Measurements from ENCODE around the gene PER3. TPM values are rescaled to one million over a fixed set of nuclear protein-coding genes. Genes with fewer than 3 reads are reported as not detected.

PER3 gene
- total RNA-seq, 1 experiment from 2014 or later: 13.2 TPM

GRCh38 chr1:7857985-7858384, 73.9 kb downstream of the PER3 start:
- no peak for DNase-seq (ENCODE audit: low read depth in 1 of 2, low spot score in 2 of 2)
- H3K9me3 ChIP-seq (replicated peaks): no peaks in the 10 kb centered on the region
- no peak overlapping the region for H3K4me3 ChIP-seq
- H3K27ac ChIP-seq: no peak overlapping the region
- H3K36me3 ChIP-seq: no peaks in the 10 kb centered on the region
- H3K27me3 ChIP-seq (replicated peaks): no peaks in the 10 kb centered on the region
- no peaks in the 10 kb centered on the region; the same call in 1 of the 2 replicates for H3K4me1 ChIP-seq (replicated peaks)

DNA sequence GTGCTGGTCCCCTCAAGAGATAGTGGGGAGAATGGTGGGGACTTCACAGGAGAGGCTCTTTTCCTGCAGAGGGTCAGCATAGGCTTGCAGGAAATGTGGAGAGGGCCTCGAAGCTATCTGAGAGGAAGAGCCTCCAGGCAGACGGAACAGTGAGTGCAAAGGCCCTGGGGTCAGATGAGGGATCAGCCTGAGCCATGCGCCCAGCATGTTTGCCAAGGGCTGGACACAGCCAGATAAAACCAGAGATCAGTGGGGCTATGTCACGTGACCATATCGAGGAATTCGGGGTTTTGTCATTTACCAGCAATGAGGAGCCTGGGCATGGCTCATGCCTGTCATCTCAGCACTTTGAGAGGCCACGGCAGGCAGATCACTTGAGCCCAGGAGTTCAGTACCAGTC, 75.3 kb downstream of the PER3 start:
- no peak for DNase-seq (ENCODE audit: low read depth in 1 of 2, low spot score in 2 of 2)
- no peaks in the 10 kb centered on the region for H3K27me3 ChIP-seq (replicated peaks)
- no peaks in the 10 kb centered on the region; the same call in 1 of the 2 replicates for H3K4me1 ChIP-seq (replicated peaks)
- H3K4me3 ChIP-seq: no peak overlapping the region
- no peaks in the 10 kb centered on the region for H3K9me3 ChIP-seq (replicated peaks)
- H3K27ac ChIP-seq: no peak overlapping the region
- H3K36me3 ChIP-seq: no peaks in the 10 kb centered on the region

GRCh38 chr1:7860130-7860529, 76.0 kb downstream of the PER3 start:
- Histone ChIP-seq H3K27me3 (replicated peaks) (no peaks in the 10 kb centered on the region), H3K27ac (no peak overlapping the region), H3K4me3 (no peak overlapping the region), H3K9me3 (replicated peaks) (no peaks in the 10 kb centered on the region), H3K36me3 (no peaks in the 10 kb centered on the region), H3K4me1 (replicated peaks) (no peaks in the 10 kb centered on the region; the same call in 1 of the 2 replicates)
- no peak for DNase-seq (ENCODE audit: low read depth in 1 of 2, low spot score in 2 of 2)

DNA sequence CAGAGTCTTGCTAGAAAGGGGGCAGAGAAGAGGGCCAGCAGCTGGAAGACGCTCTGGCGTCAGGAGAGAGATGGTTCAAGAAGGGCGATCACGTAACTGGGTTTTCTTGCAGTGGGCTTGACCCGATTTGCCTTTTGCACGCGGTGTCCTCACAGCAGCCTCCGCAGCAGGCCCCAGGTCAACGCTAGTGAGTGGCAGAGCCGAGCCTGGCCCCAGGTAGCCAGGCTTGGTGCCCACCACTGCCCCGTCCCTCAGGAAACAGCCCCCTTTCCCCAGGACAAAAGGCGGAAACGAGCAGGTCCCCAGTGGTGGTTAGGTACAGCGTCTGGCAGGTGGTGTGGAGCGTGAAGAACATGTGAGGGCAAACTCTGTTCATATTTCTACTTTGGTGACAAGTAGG, 77.4 kb downstream of the PER3 start:
- no peaks in the 10 kb centered on the region; the same call in 1 of the 2 replicates for H3K4me1 ChIP-seq (replicated peaks)
- no peak overlapping the region for H3K4me3 ChIP-seq
- H3K9me3 ChIP-seq (replicated peaks): no peaks in the 10 kb centered on the region
- H3K36me3 ChIP-seq: no peaks in the 10 kb centered on the region
- H3K27me3 ChIP-seq (replicated peaks): no peaks in the 10 kb centered on the region
- no peak for DNase-seq (ENCODE audit: low read depth in 1 of 2, low spot score in 2 of 2)
- H3K27ac ChIP-seq: no peak overlapping the region

GRCh38 chr1:7862211-7863060, 78.3 kb downstream of the PER3 start:
- no peak for DNase-seq (ENCODE audit: low read depth in 1 of 2, low spot score in 2 of 2)
- Histone ChIP-seq H3K4me3 (no peak overlapping the region), H3K4me1 (replicated peaks) (no peaks in the 10 kb centered on the region), H3K27me3 (replicated peaks) (no peaks in the 10 kb centered on the region), H3K27ac (no peak overlapping the region), H3K9me3 (replicated peaks) (no peaks in the 10 kb centered on the region), H3K36me3 (no peaks in the 10 kb centered on the region)

- Histone ChIP-seq H3K27ac (no peak overlapping the region), H3K9me3 (replicated peaks) (no peaks in the 10 kb centered on the region), H3K4me3 (no peak overlapping the region), H3K27me3 (replicated peaks) (no peaks in the 10 kb centered on the region; the same call in 1 of the 2 replicates), H3K4me1 (replicated peaks) (no peaks in the 10 kb centered on the region), H3K36me3 (no peaks in the 10 kb centered on the region)
- DNase-seq (ENCODE audit: low read depth in 1 of 2, low spot score in 2 of 2): no peak
Observed at GRCh38 chr1:7863756-7864328, 79.8 kb downstream of the PER3 start.

- no peak for DNase-seq (ENCODE audit: low read depth in 1 of 2, low spot score in 2 of 2)
- H3K9me3 ChIP-seq (replicated peaks): no peaks in the 10 kb centered on the region
- no peaks in the 10 kb centered on the region for H3K36me3 ChIP-seq
- H3K4me3 ChIP-seq: no peak overlapping the region
- H3K27ac ChIP-seq: no peak overlapping the region
- H3K27me3 ChIP-seq (replicated peaks): no peaks in the 10 kb centered on the region; the same call in 1 of the 2 replicates
- no peaks in the 10 kb centered on the region for H3K4me1 ChIP-seq (replicated peaks)
Observed at GRCh38 chr1:7865978-7866377, 81.9 kb downstream of the PER3 start.

GRCh38 chr1:7868070-7868780, 84.1 kb downstream of the PER3 start:
- no peaks in the 10 kb centered on the region for H3K9me3 ChIP-seq (replicated peaks)
- H3K36me3 ChIP-seq: no peaks in the 10 kb centered on the region
- H3K27me3 ChIP-seq (replicated peaks): no peaks in the 10 kb centered on the region; the same call in 1 of the 2 replicates
- H3K4me3 ChIP-seq: no peak overlapping the region
- no peak for DNase-seq (ENCODE audit: low read depth in 1 of 2, low spot score in 2 of 2)
- no peak overlapping the region for H3K27ac ChIP-seq
- no peaks in the 10 kb centered on the region for H3K4me1 ChIP-seq (replicated peaks)

DNA sequence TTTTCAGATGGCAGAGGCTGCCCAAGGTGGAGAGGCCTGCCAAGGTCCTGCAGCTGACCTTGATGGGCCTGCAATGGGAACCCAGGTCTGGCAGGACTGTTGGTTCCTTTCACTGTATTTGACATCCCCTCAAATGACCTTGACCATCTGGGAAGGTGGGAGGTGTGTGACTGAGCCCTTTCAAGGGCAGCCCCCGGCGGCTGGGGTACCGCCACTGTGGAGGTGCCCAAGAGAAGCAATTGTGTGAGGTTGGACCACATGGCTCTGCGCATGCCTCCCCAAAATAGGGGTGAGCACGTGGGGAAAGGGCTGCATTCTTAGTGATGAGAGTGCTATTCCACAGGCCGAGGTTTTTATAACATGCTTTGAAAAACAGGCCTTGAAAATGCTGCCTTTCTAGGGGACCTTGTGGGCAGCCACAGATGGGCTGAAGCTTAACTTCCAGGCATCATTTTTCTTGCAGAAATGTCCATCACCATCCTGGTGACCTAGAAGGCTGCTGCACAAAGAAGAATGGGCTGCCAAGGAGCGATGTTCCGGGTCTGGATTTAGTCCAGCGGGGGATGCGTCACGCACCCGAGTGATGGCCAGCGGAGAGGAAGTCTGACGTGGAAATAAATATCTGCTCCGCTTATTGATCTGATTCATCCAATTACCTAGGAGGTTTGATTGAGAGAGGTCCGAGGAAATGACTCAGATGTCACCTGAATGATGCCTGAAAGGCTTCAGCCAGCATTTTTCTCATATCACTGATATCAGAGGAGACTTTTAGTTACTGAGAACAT, 85.2 kb downstream of the PER3 start:
- Histone ChIP-seq H3K27ac (no peak overlapping the region), H3K36me3 (no peaks in the 10 kb centered on the region), H3K4me3 (no peak overlapping the region), H3K9me3 (replicated peaks) (no peaks in the 10 kb centered on the region), H3K4me1 (replicated peaks) (no peaks in the 10 kb centered on the region), H3K27me3 (replicated peaks) (no peaks in the 10 kb centered on the region; the same call in 1 of the 2 replicates)
- no peak for DNase-seq (ENCODE audit: low read depth in 1 of 2, low spot score in 2 of 2)

DNA sequence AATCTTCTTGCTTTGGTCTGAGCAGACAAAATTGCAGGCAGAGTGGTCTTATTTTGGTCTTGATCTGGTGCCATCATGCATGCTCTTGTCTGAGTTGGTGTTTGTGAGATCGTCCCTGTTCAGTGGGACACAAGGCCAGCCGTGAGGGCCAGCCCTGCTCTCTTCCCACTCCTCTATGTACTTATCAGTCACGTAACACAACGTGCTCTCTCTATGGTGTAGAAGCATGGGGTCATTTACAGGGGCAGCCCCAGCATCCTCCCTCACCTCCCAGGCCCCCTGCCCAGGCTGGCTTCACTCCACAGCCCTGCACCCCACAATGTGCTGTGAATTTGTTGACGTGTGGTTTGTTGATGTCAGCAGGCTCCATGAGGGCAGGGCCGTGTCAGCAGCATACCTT, 87.0 kb downstream of the PER3 start:
- no peaks in the 10 kb centered on the region for H3K4me1 ChIP-seq (replicated peaks)
- no peak for DNase-seq (ENCODE audit: low read depth in 1 of 2, low spot score in 2 of 2)
- no peaks in the 10 kb centered on the region for H3K36me3 ChIP-seq
- H3K27me3 ChIP-seq (replicated peaks): no peaks in the 10 kb centered on the region; the same call in 1 of the 2 replicates
- H3K4me3 ChIP-seq: no peak overlapping the region
- H3K9me3 ChIP-seq (replicated peaks): no peaks in the 10 kb centered on the region
- no peak overlapping the region for H3K27ac ChIP-seq

- H3K4me1 ChIP-seq (replicated peaks): no peaks in the 10 kb centered on the region
- H3K9me3 ChIP-seq (replicated peaks): peaks cover 4% of the 10 kb centered on the region
- no peaks in the 10 kb centered on the region for H3K36me3 ChIP-seq
- no peaks in the 10 kb centered on the region for H3K27me3 ChIP-seq (replicated peaks)
- no peak overlapping the region for H3K27ac ChIP-seq
- no peak for DNase-seq (ENCODE audit: low read depth in 1 of 2, low spot score in 2 of 2)
- H3K4me3 ChIP-seq: no peak overlapping the region
Observed at GRCh38 chr1:7873801-7874795, 90.0 kb downstream of the PER3 start.

DNA sequence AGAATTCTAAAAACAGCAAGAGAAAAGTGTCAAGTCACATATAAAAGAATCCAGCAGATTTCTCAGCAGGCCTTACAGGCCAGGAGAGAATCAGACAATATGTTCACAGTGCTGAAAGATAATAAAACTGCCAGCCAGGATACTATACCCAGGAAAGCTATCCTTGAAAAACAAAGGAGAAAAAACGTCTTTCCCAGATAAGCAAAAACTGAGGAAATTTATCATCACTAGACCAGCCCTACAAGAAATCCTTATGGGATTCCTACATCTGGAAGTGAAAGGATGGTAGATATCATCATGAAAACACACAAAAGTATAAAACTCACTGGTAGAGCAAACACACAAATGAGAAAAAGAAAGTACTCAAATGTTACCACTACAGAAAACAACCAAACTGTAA, 93.9 kb downstream of the PER3 start:
- H3K27ac ChIP-seq: no peak overlapping the region
- DNase-seq (ENCODE audit: low read depth in 1 of 2, low spot score in 2 of 2): no peak
- H3K4me3 ChIP-seq: no peak overlapping the region
- no peaks in the 10 kb centered on the region for H3K4me1 ChIP-seq (replicated peaks)
- no peaks in the 10 kb centered on the region for H3K36me3 ChIP-seq
- peaks cover 4% of the 10 kb centered on the region for H3K9me3 ChIP-seq (replicated peaks)
- H3K27me3 ChIP-seq (replicated peaks): no peaks in the 10 kb centered on the region

All from SJSA1 (cell line).